ENCODE results near the gene ARHGEF16.

ARHGEF16 gene

GRCh38 chr1:3433076-3433475, 21.4 kb upstream of the ARHGEF16 start:
- H3K4me3 ChIP-seq (replicated peaks; ENCODE audit: low read depth, low read length): no peak overlapping the region
- TF ChIP-seq CTCF (IDR thresholded peaks at IDR 0.05; ENCODE audit: low read length, missing control alignments): no peak
- no peak for DNase-seq (ENCODE audit: low read depth)

GRCh38 chr1:3433596-3434320, 20.7 kb upstream of the ARHGEF16 start:
- TF ChIP-seq CTCF (IDR thresholded peaks at IDR 0.05; ENCODE audit: low read length, missing control alignments): no peak
- H3K4me3 ChIP-seq (replicated peaks; ENCODE audit: low read depth, low read length): no peak overlapping the region
- no peak for DNase-seq (ENCODE audit: low read depth)

GRCh38 chr1:3434406-3435110, 19.9 kb upstream of the ARHGEF16 start:
- TF ChIP-seq CTCF (IDR thresholded peaks at IDR 0.05; ENCODE audit: low read length, missing control alignments): no peak
- H3K4me3 ChIP-seq (replicated peaks; ENCODE audit: low read depth, low read length): no peak overlapping the region
- no peak for DNase-seq (ENCODE audit: low read depth)

GRCh38 chr1:3435666-3436065, 18.8 kb upstream of the ARHGEF16 start:
- DNase-seq (ENCODE audit: low read depth): no peak
- H3K4me3 ChIP-seq (replicated peaks; ENCODE audit: low read depth, low read length): no peak overlapping the region
- TF ChIP-seq CTCF (IDR thresholded peaks at IDR 0.05; ENCODE audit: low read length, missing control alignments): no peak

- no peak for TF ChIP-seq CTCF (IDR thresholded peaks at IDR 0.05; ENCODE audit: low read length, missing control alignments)
- DNase-seq (ENCODE audit: low read depth): no peak
- H3K4me3 ChIP-seq (replicated peaks; ENCODE audit: low read depth, low read length): no peak overlapping the region
Measured at GRCh38 chr1:3436451-3436850, 18.0 kb upstream of the ARHGEF16 start.

- no peak for DNase-seq (ENCODE audit: low read depth)
- no peak overlapping the region for H3K4me3 ChIP-seq (replicated peaks; ENCODE audit: low read depth, low read length)
- TF ChIP-seq CTCF (IDR thresholded peaks at IDR 0.05; ENCODE audit: low read length, missing control alignments): no peak
Measured at GRCh38 chr1:3436901-3437300, 17.6 kb upstream of the ARHGEF16 start.

Measured in fibroblast of pulmonary artery (primary cell).